Suprapubic skin (tissue), 4 donors: ENCODE results near the gene IRS2.

ENCODE experiments used
- CTCF ChIP-seq, 2 donors: fragments of 200-600 bp in 1 of 2; fragments of 450-650 bp in 1 of 2; sonication (generic) in 1 of 2; IDR thresholded peaks; one replicate each; pipeline ENCODE4 v1.5.1; 2016 to 2019; ENCODE audit warnings: antibody characterized with exemption in 2 of 2, mild to moderate bottlenecking in 1 of 2, moderate library complexity in 1 of 2
- POLR2A ChIP-seq, 2 donors: fragments of 450-650 bp; IDR thresholded peaks; one replicate each; pipeline ENCODE4 v1.6.1; 2017; ENCODE audit warnings: antibody characterized with exemption in 2 of 2, mild to moderate bottlenecking in 2 of 2, moderate library complexity in 2 of 2
- POLR2AphosphoS5 ChIP-seq, 3 donors: sonication (generic); formaldehyde crosslinking; IDR thresholded peaks; one replicate each; pipeline ENCODE4 v1.6.1; 2017; ENCODE audit warnings: antibody characterized with exemption in 3 of 3

DNA sequence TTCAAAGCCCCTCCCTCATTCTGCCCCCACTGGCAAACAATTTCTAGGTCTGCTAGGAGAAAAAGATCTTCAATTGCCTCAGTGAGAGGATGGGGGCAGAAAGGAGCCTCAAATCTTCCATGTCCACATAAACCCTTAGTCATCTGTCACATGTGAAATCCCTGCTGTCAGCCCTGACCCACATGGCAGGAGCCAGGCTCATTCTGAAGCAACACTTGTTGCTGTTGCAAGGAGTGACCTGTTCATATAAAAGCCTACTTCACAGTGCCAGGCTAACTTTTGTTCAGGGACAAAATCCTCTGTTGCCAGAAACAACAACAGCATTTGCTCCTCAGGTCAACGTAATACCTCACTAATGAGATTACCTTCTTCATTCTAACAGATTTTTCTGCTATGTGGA is 70.5 kb downstream of the IRS2 start:
- TF ChIP-seq CTCF (IDR thresholded peaks at IDR 0.05) (no peak), POLR2A (IDR thresholded peaks at IDR 0.05) (no peak), POLR2AphosphoS5 (IDR thresholded peaks at IDR 0.05) (peak in 1 of 3 donors; percentile 59)
